ENCODE results near the gene DCAF7.

- TF ChIP-seq, protein P1, sequence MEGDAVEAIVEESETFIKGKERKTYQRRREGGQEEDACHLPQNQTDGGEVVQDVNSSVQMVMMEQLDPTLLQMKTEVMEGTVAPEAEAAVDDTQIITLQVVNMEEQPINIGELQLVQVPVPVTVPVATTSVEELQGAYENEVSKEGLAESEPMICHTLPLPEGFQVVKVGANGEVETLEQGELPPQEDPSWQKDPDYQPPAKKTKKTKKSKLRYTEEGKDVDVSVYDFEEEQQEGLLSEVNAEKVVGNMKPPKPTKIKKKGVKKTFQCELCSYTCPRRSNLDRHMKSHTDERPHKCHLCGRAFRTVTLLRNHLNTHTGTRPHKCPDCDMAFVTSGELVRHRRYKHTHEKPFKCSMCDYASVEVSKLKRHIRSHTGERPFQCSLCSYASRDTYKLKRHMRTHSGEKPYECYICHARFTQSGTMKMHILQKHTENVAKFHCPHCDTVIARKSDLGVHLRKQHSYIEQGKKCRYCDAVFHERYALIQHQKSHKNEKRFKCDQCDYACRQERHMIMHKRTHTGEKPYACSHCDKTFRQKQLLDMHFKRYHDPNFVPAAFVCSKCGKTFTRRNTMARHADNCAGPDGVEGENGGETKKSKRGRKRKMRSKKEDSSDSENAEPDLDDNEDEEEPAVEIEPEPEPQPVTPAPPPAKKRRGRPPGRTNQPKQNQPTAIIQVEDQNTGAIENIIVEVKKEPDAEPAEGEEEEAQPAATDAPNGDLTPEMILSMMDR (IDR thresholded peaks at IDR 0.05; ENCODE audit: low read depth, low read length, poor library complexity, severe bottlenecking) = no peak
- no peak for TF ChIP-seq EZH2phosphoT487 (IDR thresholded peaks at IDR 0.05; ENCODE audit: borderline replicate concordance, low read length)
Observed at GRCh38 chr17:63500543-63501390, 49.5 kb upstream of the DCAF7 start.
